GM19467 (cell line): ENCODE measurements around the gene ATP2A2.

Experiments
- ATAC-seq: cut with Tn5 transposase; IDR thresholded peaks from one replicate; pipeline ENCODE4 v1.9.1; 2021; ENCODE audit warnings: mild to moderate bottlenecking, moderate library complexity; ENCODE audit not compliant: unreplicated experiment

Gene ATP2A2

DNA sequence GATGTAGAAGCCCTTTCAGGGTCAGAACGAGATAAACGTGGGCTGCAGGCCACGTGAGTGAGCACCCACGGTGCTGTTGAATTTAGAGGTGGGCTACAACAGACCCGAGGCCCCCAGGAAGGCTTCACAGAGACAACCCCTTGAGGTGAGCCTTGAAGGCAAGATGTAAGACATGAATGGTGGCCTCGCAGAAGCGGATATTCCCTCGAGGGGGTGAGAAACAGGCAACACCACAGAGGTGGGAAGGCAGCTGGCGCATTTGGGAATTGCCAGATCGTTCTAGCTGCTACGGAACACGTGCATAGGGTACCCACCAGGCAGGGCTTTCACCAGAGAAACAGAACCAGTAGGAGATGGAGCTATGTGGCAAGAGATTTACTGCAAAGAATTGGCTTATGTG lies 22.6 kb upstream of the ATP2A2 start:
- no peak for ATAC-seq

- no peak for ATAC-seq
Observed at GRCh38 chr12:110262442-110263388, 18.3 kb upstream of the ATP2A2 start.

GRCh38 chr12:110266381-110266960 lies 14.6 kb upstream of the ATP2A2 start:
- ATAC-seq, result no peak

DNA sequence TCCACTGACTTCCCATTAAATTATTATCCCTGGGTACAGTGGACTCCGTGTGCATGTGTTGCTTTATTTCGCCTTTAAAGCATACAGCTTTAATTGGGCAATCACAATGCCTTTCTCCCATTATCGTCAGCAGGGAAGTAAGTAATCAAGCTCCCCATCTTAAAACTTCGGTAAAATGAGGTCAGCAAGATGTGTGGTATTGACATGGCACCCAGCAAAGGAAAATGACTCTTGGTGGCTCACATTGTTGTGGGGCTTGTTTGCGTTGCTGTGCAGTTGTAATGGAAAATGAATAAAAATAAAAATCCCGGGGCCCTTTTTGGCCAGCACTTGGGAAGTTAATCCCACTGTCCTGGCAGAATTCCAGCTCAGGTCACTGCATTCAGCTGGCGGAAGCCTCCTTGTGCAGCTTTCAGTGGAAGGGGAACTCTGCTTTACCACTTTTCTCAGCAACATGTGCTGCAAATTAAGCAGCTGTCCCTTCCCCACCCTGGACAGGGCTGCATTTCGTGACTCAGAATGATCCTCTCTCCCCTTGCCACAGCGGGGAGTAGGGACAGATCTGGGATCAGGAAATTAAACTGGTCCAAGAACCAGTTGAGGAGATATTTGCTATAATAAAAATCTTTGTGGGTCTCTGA lies 13.9 kb upstream of the ATP2A2 start:
- ATAC-seq, result no peak

GRCh38 chr12:110269622-110270124 lies 11.4 kb upstream of the ATP2A2 start:
- no peak for ATAC-seq

DNA sequence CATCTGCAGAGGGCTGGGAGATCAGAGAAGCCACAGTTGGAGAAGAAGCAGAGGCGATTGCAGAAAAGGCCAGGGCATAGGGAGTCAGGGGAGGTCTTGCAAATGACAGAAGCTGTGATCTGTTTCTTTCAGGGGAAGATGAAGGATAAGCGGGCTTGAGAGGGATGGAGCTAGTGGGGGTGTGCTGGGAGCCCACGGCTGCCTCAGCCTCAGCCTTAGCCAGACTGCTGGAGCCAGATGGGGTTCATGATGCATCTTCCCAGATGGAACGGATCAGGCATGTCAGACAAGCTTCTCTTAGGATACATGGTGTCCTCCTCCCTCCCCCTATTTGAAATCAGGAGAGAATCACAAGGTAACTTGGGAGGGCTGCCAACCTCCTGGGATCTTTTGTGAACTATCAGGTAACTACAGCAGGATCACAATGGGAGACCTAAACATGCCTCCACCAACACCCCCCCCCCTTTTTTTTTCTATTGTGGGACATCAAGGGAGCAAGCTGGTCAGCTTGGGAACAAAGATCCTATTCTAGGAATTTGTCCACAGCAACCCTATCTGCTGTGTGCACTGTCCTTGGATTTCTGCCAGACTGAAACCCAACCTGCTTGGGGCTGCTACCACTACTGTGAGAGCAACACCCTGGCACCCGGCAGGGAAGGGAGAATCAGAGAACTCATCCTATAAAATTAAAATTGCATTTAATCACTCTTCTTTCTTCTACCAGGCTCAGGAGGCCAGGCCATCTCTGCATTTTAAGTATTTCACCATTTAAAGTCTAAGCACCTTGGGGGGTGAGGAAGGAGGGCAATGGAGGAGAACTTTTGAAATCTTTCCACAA lies 10.7 kb upstream of the ATP2A2 start:
- no peak for ATAC-seq

GRCh38 chr12:110271015-110271414 lies 10.0 kb upstream of the ATP2A2 start:
- ATAC-seq, result no peak

DNA sequence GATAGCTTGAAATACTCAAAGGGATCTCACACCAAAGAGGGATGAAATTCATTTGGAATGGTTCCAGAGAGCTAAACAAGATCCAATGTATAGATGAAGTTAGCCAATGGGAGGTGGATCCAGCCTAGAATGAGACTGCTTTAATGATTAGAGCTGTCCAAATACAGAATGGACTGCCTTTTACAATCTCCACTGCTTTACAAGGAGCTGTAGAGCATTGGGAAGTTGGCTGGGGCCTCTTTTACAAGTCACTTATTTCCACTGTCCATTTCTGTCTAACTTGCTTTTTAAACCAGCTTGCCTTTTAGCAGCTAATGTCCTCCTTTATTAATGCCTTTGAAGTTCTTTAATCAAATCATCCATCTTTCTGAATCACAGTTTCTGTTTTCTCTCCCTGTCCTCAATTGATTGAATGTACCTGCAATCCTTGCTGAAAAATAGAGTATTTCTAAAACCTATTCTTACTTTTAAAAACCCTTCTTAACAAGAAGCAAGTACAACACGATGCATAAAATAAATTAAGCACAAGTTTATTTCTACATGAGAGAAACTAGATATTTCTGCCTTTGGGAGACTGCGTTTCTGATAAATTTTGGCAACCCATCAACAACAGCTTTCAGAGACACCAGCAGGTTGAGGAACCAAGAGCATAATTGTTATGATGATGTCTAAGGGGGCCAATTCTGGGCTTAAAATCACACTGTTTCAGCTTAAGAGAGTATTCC lies 3.4 kb upstream of the ATP2A2 start:
- no peak for ATAC-seq

DNA sequence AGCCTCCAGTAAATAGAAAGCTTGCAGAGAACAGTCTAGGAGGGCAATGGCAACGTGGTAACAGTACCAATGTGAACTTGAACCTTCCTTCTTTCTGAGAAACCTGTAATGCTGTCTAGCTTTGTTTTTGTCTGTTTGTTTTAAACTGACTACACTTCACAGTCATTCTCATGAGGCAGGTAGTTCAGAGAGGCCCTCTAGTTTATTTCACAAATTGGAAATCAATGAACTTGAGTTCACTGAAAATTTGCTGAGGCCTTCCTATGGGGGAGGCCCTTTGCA lies 2.9 kb upstream of the ATP2A2 start:
- ATAC-seq, result no peak

GRCh38 chr12:110279566-110280375 lies 1.3 kb upstream of the ATP2A2 start:
- ATAC-seq, result no peak

DNA sequence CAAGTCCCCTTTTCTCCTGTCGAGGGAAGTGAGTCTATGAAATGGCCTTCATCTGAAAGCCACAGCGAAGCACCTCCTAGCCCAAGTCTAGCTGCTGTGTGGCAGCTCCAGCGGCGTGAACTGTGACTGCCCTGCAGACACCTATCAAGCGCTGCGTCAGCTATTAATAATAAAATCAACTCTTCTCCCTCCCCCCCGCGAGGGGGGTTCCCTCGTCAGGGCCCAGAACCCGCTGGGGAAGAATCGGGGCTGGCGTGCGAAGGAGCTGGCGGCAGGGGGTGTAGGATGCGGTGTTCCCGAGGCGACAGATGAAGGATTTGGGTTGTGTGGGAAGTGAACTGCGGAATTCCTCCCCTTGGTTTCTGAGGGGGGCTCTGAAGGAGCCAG lies 662 bp upstream of the ATP2A2 start:
- ATAC-seq, result peak; percentile 3

DNA sequence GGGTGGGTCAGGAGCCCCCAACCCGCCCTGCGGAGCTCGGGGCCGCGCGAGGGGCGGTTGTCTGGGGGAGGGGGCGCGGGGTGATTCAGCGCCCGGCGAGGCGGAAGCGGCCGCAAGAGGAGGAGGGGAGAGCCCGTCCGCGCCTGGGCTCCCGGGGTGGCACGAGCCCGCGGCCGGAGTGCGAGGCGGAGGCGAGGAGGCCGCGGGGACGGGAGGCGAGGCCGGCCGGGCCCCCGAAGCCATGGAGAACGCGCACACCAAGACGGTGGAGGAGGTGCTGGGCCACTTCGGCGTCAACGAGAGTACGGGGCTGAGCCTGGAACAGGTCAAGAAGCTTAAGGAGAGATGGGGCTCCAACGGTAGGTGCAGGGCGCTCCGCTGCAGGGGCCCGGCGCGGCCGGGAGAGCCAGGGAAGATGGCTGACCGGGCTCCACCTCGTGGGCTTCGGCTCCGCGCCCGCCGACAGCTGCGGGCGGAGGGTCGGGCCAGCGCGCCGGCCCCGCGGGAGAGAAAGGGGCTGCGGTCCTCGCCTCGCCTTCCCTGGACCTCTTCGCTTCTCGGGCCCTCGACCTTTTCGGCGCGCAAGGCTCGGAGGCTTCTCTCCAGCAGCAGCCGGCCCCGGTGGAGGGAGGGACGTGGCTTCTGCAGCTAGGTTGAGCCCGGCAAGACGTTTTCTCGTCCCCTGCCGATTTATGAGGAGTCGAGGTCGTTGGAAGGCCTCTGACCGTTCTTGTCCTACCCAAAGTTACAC lies 677 bp downstream of the ATP2A2 start:
- peak; percentile 31 for ATAC-seq

- no peak for ATAC-seq
Observed at GRCh38 chr12:110282300-110282860, 1.3 kb downstream of the ATP2A2 start.

- no peak for ATAC-seq
Observed at GRCh38 chr12:110282956-110283817, 2.1 kb downstream of the ATP2A2 start.

DNA sequence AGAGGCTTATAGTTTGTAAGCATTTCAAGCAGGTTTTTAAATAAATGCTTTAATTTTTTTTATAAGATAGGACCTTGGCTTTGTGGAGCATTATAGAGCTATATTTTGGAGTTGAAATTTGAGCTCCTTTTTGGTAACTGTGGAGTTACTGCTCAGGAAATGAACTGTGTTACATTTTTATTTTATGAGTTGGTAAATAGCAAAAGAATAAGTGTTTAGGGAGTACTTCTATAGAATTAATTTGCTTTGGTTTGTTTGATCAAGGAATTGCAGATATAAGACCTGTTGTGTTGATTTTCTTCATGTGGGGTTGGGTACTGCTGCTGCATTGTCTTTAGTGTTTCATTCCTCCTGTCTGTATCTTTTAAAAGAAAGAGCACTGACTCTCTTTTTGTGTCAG lies 3.5 kb downstream of the ATP2A2 start:
- ATAC-seq, result no peak

GRCh38 chr12:110286623-110287022 lies 5.6 kb downstream of the ATP2A2 start:
- ATAC-seq, result no peak

- no peak for ATAC-seq
Observed at GRCh38 chr12:110287986-110288385, 6.9 kb downstream of the ATP2A2 start.
